SU-DHL-6 (cell line): ENCODE measurements around the gene CLIC5.

Experiments
- H2AFZ ChIP-seq: fragments of 200-600 bp; sonication (generic); 2 replicates; pipeline ENCODE4 v1.6.1; 2014; ENCODE audit warnings: low read depth, mild to moderate bottlenecking, moderate library complexity, mixed read lengths, antibody characterized with exemption, low read length; ENCODE audit not compliant: severe bottlenecking
- H3F3A ChIP-seq: fragments of 200-600 bp; shearing (Covaris generic); 2 replicates; pipeline ENCODE4 v1.6.0; 2016; ENCODE audit warnings: antibody characterized with exemption, mild to moderate bottlenecking; ENCODE audit not compliant: insufficient read depth
- H3K27ac ChIP-seq: fragments of 200-600 bp; sonication (generic); 2 replicates; pipeline ENCODE4 v1.5.1; 2016; ENCODE audit warnings: low read depth, mild to moderate bottlenecking, low read length, moderate library complexity, mixed read lengths
- H3K27me3 ChIP-seq: fragments of 200-600 bp; sonication (generic), shearing (Covaris generic); 2 replicates; pipeline ENCODE4 v1.6.0; 2014; ENCODE audit warnings: mild to moderate bottlenecking, low read length
- H3K36me3 ChIP-seq: fragments of 200-600 bp; sonication (generic); 2 replicates; pipeline ENCODE4 v1.6.1; 2014; ENCODE audit warnings: mild to moderate bottlenecking, low read length, mixed read lengths
- H3K4me2 ChIP-seq: fragments of 300-600, 200-600 bp; shearing (Covaris generic), sonication (generic); 2 replicates; pipeline ENCODE4 v1.6.0; 2014; ENCODE audit warnings: low read length, low read depth, mild to moderate bottlenecking; ENCODE audit not compliant: poor library complexity, severe bottlenecking
- H3K4me3 ChIP-seq: fragments of 200-600 bp; sonication (generic); 2 replicates; pipeline ENCODE4 v1.5.1; 2014; ENCODE audit warnings: antibody characterized with exemption, low read length, mild to moderate bottlenecking, mixed read lengths; ENCODE audit not compliant: insufficient read depth, poor library complexity, severe bottlenecking
- H3K79me2 ChIP-seq: fragments of 200-600 bp; sonication (generic); 2 replicates; pipeline ENCODE4 v1.6.1; 2014; ENCODE audit warnings: mild to moderate bottlenecking, low read length, moderate library complexity; ENCODE audit not compliant: insufficient read depth
- H3K9ac ChIP-seq: fragments of 200-600 bp; sonication (generic); 2 replicates; pipeline ENCODE4 v1.7.0; 2014; ENCODE audit warnings: mild to moderate bottlenecking, low read length
- H3K9me2 ChIP-seq: fragments of 200-600 bp; sonication (generic); replicated peaks from 2 replicates; pipeline ENCODE4 v1.6.1; 2014; ENCODE audit warnings: low read length; ENCODE audit not compliant: insufficient read depth
- H3K9me3 ChIP-seq: fragments of 200-600 bp; sonication (generic); 2 replicates; pipeline ENCODE4 v1.6.1; 2014; ENCODE audit warnings: low read length, mixed read lengths; ENCODE audit not compliant: insufficient read depth
- H4K20me1 ChIP-seq: fragments of 200-600 bp; sonication (generic); 2 replicates; pipeline ENCODE4 v1.6.1; 2014; ENCODE audit warnings: low read depth, mild to moderate bottlenecking, antibody characterized with exemption, low read length, moderate library complexity, mixed read lengths
- EZH2phosphoT487 ChIP-seq: fragments of 200-600 bp; sonication (generic), shearing (Covaris generic); conservative IDR thresholded peaks from 2 replicates; pipeline ENCODE4 v1.6.1; 2018; ENCODE audit warnings: mild to moderate bottlenecking, antibody characterized with exemption, low read length, moderate library complexity, mixed read lengths
- TF ChIP-seq, protein P1 (sequence below): fragments of 200-600 bp; sonication (generic); IDR thresholded peaks from one replicate; pipeline ENCODE4 v1.5.1; 2017; ENCODE audit warnings: antibody characterized with exemption, mild to moderate bottlenecking, low read length, moderate library complexity; ENCODE audit not compliant: insufficient read depth, poor library complexity, severe bottlenecking

CLIC5 gene

DNA sequence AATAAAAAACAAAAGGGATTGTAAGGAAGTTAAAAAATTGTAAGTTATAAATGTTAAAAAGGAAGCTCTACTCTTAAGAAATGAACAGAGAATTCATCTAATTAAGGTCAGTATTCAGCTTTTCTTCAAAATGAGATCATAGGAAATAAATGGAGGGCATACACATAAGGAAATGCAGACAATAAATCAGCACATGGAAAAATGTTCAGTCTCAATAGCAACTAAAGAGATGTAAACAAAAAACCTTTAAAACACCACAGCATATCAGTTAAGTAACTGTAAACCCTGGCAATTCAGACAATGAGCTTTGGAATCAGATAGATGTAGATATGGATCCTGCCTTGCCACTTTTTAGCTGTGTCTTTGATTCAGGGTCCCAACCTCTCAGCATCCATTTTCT, 24.0 kb upstream of the CLIC5 start:
- H3K36me3 ChIP-seq, result no peaks in the 10 kb centered on the region
- H3K27ac ChIP-seq, result no peak overlapping the region
- no peaks in the 10 kb centered on the region for H3K9me3 ChIP-seq
- H3K9me2 ChIP-seq, result no peaks in the 10 kb centered on the region
- no peak overlapping the region for H3K4me3 ChIP-seq
- no peaks in the 10 kb centered on the region for H3K27me3 ChIP-seq
- H2AFZ ChIP-seq, result no peak overlapping the region
- no peaks in the 10 kb centered on the region for H3F3A ChIP-seq
- H4K20me1 ChIP-seq, result no peaks in the 10 kb centered on the region
- no peak overlapping the region for H3K4me2 ChIP-seq
- H3K9ac ChIP-seq, result no peak overlapping the region
- H3K79me2 ChIP-seq, result no peaks in the 10 kb centered on the region
- TF ChIP-seq EZH2phosphoT487, result no peak
- TF ChIP-seq, protein P1, sequence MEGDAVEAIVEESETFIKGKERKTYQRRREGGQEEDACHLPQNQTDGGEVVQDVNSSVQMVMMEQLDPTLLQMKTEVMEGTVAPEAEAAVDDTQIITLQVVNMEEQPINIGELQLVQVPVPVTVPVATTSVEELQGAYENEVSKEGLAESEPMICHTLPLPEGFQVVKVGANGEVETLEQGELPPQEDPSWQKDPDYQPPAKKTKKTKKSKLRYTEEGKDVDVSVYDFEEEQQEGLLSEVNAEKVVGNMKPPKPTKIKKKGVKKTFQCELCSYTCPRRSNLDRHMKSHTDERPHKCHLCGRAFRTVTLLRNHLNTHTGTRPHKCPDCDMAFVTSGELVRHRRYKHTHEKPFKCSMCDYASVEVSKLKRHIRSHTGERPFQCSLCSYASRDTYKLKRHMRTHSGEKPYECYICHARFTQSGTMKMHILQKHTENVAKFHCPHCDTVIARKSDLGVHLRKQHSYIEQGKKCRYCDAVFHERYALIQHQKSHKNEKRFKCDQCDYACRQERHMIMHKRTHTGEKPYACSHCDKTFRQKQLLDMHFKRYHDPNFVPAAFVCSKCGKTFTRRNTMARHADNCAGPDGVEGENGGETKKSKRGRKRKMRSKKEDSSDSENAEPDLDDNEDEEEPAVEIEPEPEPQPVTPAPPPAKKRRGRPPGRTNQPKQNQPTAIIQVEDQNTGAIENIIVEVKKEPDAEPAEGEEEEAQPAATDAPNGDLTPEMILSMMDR, result no peak

DNA sequence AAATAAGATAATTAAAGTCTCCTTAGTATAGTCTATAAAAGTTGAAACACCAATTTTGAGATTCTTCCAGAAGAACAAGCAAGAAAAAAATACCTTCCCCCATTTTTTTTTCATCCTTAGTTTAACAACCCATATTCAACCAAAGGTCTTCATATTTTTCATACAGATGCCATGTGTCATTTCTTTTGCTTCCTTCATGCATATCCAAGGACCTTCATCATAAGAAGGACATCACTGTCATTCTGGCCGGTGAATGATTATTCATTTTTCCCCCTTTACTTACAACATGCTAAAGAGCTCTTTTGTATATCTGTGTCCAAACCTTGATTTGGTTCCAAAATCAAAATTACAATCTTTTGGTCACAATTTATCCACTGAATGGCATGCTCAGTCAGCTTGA, 21.3 kb upstream of the CLIC5 start:
- H3K4me2 ChIP-seq, result no peak overlapping the region
- H3K9ac ChIP-seq, result no peak overlapping the region
- H3K36me3 ChIP-seq, result no peaks in the 10 kb centered on the region
- H3K9me2 ChIP-seq, result no peaks in the 10 kb centered on the region
- no peaks in the 10 kb centered on the region for H3K79me2 ChIP-seq
- no peaks in the 10 kb centered on the region for H3F3A ChIP-seq
- H3K27me3 ChIP-seq, result no peaks in the 10 kb centered on the region
- no peaks in the 10 kb centered on the region for H4K20me1 ChIP-seq
- no peaks in the 10 kb centered on the region for H3K9me3 ChIP-seq
- TF ChIP-seq, protein P1, result no peak
- TF ChIP-seq EZH2phosphoT487, result no peak
- H3K4me3 ChIP-seq, result no peak overlapping the region
- no peak overlapping the region for H2AFZ ChIP-seq
- H3K27ac ChIP-seq, result no peak overlapping the region

DNA sequence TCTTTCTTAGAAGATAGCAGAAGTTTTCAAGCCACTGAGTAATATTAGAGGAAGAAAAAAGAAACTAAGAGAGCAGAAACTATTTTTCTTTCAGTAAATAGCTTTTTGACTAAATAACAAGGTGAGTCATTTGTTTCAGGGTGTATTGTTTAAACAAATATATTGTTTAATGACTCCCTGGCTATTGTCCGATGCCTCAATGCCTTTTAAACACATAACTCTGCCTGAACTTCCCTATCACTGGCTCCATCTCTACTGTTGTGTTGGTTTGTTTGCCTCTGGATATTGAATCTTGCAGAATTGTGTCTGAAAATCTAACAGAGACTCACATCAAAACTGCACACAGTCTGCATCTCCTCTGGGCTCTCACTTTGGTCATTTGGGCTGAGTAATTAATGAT, 19.6 kb upstream of the CLIC5 start:
- no peak overlapping the region for H3K4me2 ChIP-seq
- H3F3A ChIP-seq, result no peaks in the 10 kb centered on the region
- H3K79me2 ChIP-seq, result no peaks in the 10 kb centered on the region
- H2AFZ ChIP-seq, result no peak overlapping the region
- no peak overlapping the region for H3K9ac ChIP-seq
- no peaks in the 10 kb centered on the region for H4K20me1 ChIP-seq
- no peak overlapping the region for H3K27ac ChIP-seq
- no peaks in the 10 kb centered on the region for H3K9me2 ChIP-seq
- H3K9me3 ChIP-seq, result no peaks in the 10 kb centered on the region
- no peaks in the 10 kb centered on the region for H3K36me3 ChIP-seq
- H3K4me3 ChIP-seq, result no peak overlapping the region
- no peaks in the 10 kb centered on the region for H3K27me3 ChIP-seq
- TF ChIP-seq EZH2phosphoT487, result no peak
- TF ChIP-seq, protein P1, result no peak
